H9 (cell line): ENCODE measurements around the gene FBH1. TPM values are rescaled to one million over a fixed set of nuclear protein-coding genes. Genes with fewer than 3 reads are reported as not detected.
A peak's percentile ranks its signal among the peaks of the same experiment; 100 is the strongest.

Source experiments
- DNase-seq: peaks from one replicate; pipeline ENCODE4 v3.0.0-alpha.2; 2017
- H2AFZ ChIP-seq: one replicate; pipeline ENCODE4 v1.6.1; 2013; ENCODE audit warnings: mild to moderate bottlenecking, low read length, control low read depth, moderate library complexity
- H2AK5ac ChIP-seq: 2 replicates; pipeline ENCODE4 v1.6.1; 2013; ENCODE audit warnings: low read length, control low read depth, mixed read lengths; ENCODE audit not compliant: insufficient read length
- H2BK120ac ChIP-seq: one replicate; pipeline ENCODE4 v1.6.1; 2013; ENCODE audit warnings: low read depth, mild to moderate bottlenecking, low read length, control low read depth, inconsistent platforms; ENCODE audit not compliant: poor library complexity, severe bottlenecking
- H2BK12ac ChIP-seq: 2 replicates; pipeline ENCODE4 v1.6.1; 2013; ENCODE audit warnings: low read length, control low read depth, mixed read lengths, low read depth; ENCODE audit not compliant: insufficient read length
- H2BK15ac ChIP-seq: 2 replicates; pipeline ENCODE4 v1.6.1; 2013; ENCODE audit warnings: low read depth, low read length, control low read depth
- H2BK20ac ChIP-seq: one replicate; pipeline ENCODE4 v1.6.1; 2013; ENCODE audit warnings: low read depth, mild to moderate bottlenecking, low read length, control low read depth, inconsistent platforms; ENCODE audit not compliant: poor library complexity, severe bottlenecking
- H2BK5ac ChIP-seq: 2 replicates; pipeline ENCODE4 v1.6.1; 2013; ENCODE audit warnings: low read length, control low read depth, mixed read lengths; ENCODE audit not compliant: insufficient read length
- H3K14ac ChIP-seq: 2 replicates; pipeline ENCODE4 v1.6.1; 2013; ENCODE audit warnings: low read length, control low read depth; ENCODE audit not compliant: insufficient read depth
- H3K18ac ChIP-seq: 2 replicates; pipeline ENCODE4 v1.6.1; 2013; ENCODE audit warnings: low read depth, mild to moderate bottlenecking, mixed read lengths, low read length, control low read depth; ENCODE audit not compliant: insufficient read length
- H3K23ac ChIP-seq: 2 replicates; pipeline ENCODE4 v1.6.1; 2013; ENCODE audit warnings: low read length, control low read depth, mixed read lengths, low read depth; ENCODE audit not compliant: insufficient read length
- H3K23me2 ChIP-seq: 2 replicates; pipeline ENCODE4 v1.6.1; 2013; ENCODE audit warnings: low read depth, mild to moderate bottlenecking, mixed read lengths, low read length, control low read depth; ENCODE audit not compliant: insufficient read length, poor library complexity, severe bottlenecking
- H3K27ac ChIP-seq: 2 replicates; pipeline ENCODE4 v1.5.1; 2013; ENCODE audit warnings: low read length, control low read depth, mixed read lengths, low read depth; ENCODE audit not compliant: insufficient read length
- H3K27me3 ChIP-seq: 2 replicates; pipeline ENCODE4 v1.6.1; 2013; ENCODE audit warnings: low read length, control low read depth, inconsistent platforms; ENCODE audit not compliant: insufficient read depth
- H3K4ac ChIP-seq: 2 replicates; pipeline ENCODE4 v1.6.1; 2013; ENCODE audit warnings: low read depth, mild to moderate bottlenecking, control low read depth, inconsistent platforms, low read length, moderate library complexity
- H3K4me1 ChIP-seq: 2 replicates; pipeline ENCODE4 v1.6.1; 2013; ENCODE audit warnings: low read length, control low read depth, inconsistent platforms; ENCODE audit not compliant: insufficient read depth
- H3K4me2 ChIP-seq: 2 replicates; pipeline ENCODE4 v1.6.1; 2013; ENCODE audit warnings: low read length, control low read depth, mixed read lengths; ENCODE audit not compliant: insufficient read length, insufficient read depth
- H3K56ac ChIP-seq: 2 replicates; pipeline ENCODE4 v1.6.1; 2013; ENCODE audit warnings: low read depth, mild to moderate bottlenecking, mixed read lengths, low read length, control low read depth; ENCODE audit not compliant: insufficient read length
- H3K79me1 ChIP-seq: 2 replicates; pipeline ENCODE4 v1.6.1; 2013; ENCODE audit warnings: low read depth, mild to moderate bottlenecking, moderate library complexity, low read length, control low read depth, inconsistent platforms; ENCODE audit not compliant: insufficient read depth, poor library complexity, severe bottlenecking
- H3K79me2 ChIP-seq: 2 replicates; pipeline ENCODE4 v1.6.1; 2013; ENCODE audit warnings: low read length, control low read depth, inconsistent platforms; ENCODE audit not compliant: insufficient read depth
- H3K9ac ChIP-seq: 2 replicates; pipeline ENCODE4 v1.6.1; 2013; ENCODE audit warnings: low read length, control low read depth, mixed read lengths; ENCODE audit not compliant: insufficient read length; ENCODE audit errors: extremely low read depth
- H3K9me3 ChIP-seq: one replicate; pipeline ENCODE4 v1.6.1; 2013; ENCODE audit warnings: low read depth, low read length, inconsistent platforms; ENCODE audit not compliant: control insufficient read depth
- H3T11ph ChIP-seq: one replicate; pipeline ENCODE4 v1.6.1; 2013; ENCODE audit warnings: mild to moderate bottlenecking, low read length, control low read depth, inconsistent platforms
- H4K20me1 ChIP-seq: one replicate; pipeline ENCODE4 v1.6.1; 2013; ENCODE audit not compliant: control insufficient read depth, insufficient read length, insufficient read depth
- H4K5ac ChIP-seq: 2 replicates; pipeline ENCODE4 v1.6.1; 2013; ENCODE audit warnings: low read depth, mild to moderate bottlenecking, mixed read lengths, low read length, control low read depth; ENCODE audit not compliant: insufficient read length
- H4K8ac ChIP-seq: replicated peaks from 2 replicates; pipeline ENCODE4 v1.6.1; 2013; ENCODE audit warnings: low read length, control low read depth, mixed read lengths, low read depth; ENCODE audit not compliant: insufficient read length
- H4K91ac ChIP-seq: 2 replicates; pipeline ENCODE4 v1.6.1; 2013; ENCODE audit warnings: low read depth, mild to moderate bottlenecking, moderate library complexity, mixed read lengths, low read length, control low read depth; ENCODE audit not compliant: insufficient read length
- H3K27ac Mint-ChIP-seq, 3 experiments: 2 replicates in 2 of 3; 3 replicates in 1 of 3; pipeline ENCODE4 v1.8.0; 2020 to 2021; ENCODE audit warnings: mixed read lengths in 3 of 3, mild to moderate bottlenecking in 1 of 3, moderate library complexity in 1 of 3
- H3K27me3 Mint-ChIP-seq: 2 replicates; pipeline ENCODE4 v1.8.0; 2021; ENCODE audit warnings: low read depth, mild to moderate bottlenecking, moderate library complexity, mixed read lengths
- H3K36me3 Mint-ChIP-seq, 3 experiments: 2 replicates in 2 of 3; 3 replicates in 1 of 3; pipeline ENCODE4 v1.8.0; 2020 to 2021; ENCODE audit warnings: low read depth in 3 of 3, mixed read lengths in 3 of 3; ENCODE audit not compliant: insufficient read depth in 1 of 3
- H3K4me1 Mint-ChIP-seq, 2 experiments: 2 replicates each; pipeline ENCODE4 v1.8.0; 2020; ENCODE audit warnings: mixed read lengths in 2 of 2
- H3K4me3 Mint-ChIP-seq, 2 experiments: 2 replicates in 1 of 2; 3 replicates in 1 of 2; pipeline ENCODE4 v1.8.0; 2020 to 2021; ENCODE audit warnings: mild to moderate bottlenecking in 2 of 2, mixed read lengths in 2 of 2, moderate library complexity in 1 of 2
- H3K9me3 Mint-ChIP-seq, 2 experiments: 2 replicates in 1 of 2; 3 replicates in 1 of 2; pipeline ENCODE4 v1.8.0; 2020; ENCODE audit warnings: mild to moderate bottlenecking in 2 of 2, mixed read lengths in 2 of 2, moderate library complexity in 1 of 2
- WGBS: extraction: QIAGEN DNeasy Blood & Tissue Kit; methylation state at CpG from one replicate; pipeline ENCODE4 v1.1.7; 2013; ENCODE audit warnings: missing lambda C conversion rate, low lambda C conversion rate, mixed read lengths; ENCODE audit not compliant: insufficient read length; ENCODE audit errors: extremely low coverage; 5-methylcytosine and 5-hydroxymethylcytosine counted together
- total RNA-seq: library from RNA; stranded (reverse); gene quantifications from 2 replicates; pipeline ENCODE4 v1.2.1, GENCODE V29; 2021
- TF ChIP-seq, protein P1 (sequence below): fragments of 200-600 bp; sonication (generic); conservative IDR thresholded peaks from 3 replicates; pipeline ENCODE4 v1.8.0; 2021; ENCODE audit warnings: antibody characterized with exemption, mild to moderate bottlenecking

FBH1 gene
- total RNA-seq, 1 experiment from 2014 or later = 52.2 TPM

DNA sequence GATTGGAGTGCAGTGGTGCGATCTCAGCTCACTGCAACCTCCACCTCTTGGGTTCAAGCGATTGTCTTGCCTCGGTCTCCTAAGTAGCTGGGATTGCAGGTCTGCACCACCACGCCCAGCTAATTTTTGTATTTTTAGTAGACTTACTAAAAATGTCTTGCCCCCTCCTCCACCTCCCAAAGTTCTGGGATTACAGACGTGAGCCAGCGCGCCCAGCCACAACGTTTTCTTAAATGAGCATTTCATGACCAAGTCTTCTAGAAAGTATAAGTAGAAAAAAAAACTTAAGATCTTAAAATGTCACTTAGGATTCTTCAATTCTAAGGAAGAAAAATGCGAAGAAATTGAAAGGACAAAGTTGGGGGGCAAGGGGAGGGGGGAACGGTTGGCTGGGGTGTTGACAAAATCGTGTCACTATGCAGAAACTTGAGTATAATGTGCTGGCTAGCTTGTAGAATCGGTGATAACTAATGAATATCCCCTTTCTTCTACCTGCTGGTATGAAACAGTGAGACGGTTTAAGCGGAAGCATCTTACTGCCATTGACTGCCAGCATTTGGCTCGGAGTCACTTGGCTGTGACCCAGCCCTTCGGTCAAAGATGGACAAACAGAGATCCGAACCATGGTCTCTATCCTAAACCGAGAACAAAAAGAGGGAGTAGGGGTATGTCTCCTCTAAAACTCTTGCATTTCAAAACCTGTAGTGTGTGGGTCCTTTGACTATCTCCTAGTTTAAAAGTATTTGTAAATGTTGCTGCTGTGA, 12.7 kb downstream of the FBH1 start:
- no peaks in the 10 kb centered on the region for H4K20me1 ChIP-seq
- no peak overlapping the region for H3K4me3 Mint-ChIP-seq
- no peak overlapping the region for H3T11ph ChIP-seq
- no peak overlapping the region for H3K23ac ChIP-seq
- no peak overlapping the region for H2AK5ac ChIP-seq
- H3K18ac ChIP-seq = no peak overlapping the region
- H2BK20ac ChIP-seq = no peak overlapping the region
- H3K27me3 ChIP-seq = no peaks in the 10 kb centered on the region
- H3K27me3 Mint-ChIP-seq = no peaks in the 10 kb centered on the region
- no peak for DNase-seq
- no peak overlapping the region for H3K4me2 ChIP-seq
- no peak overlapping the region for H2AFZ ChIP-seq
- no peaks in the 10 kb centered on the region for H3K9me3 Mint-ChIP-seq
- no peak overlapping the region for H3K56ac ChIP-seq
- H2BK15ac ChIP-seq = no peak overlapping the region
- H4K91ac ChIP-seq = no peak overlapping the region
- peaks cover 3% of the 10 kb centered on the region; the same call in 1 of the 2 replicates for H3K79me2 ChIP-seq
- no peak overlapping the region for H3K9ac ChIP-seq
- H3K27ac Mint-ChIP-seq = peak overlapping the region in 2 of 3 experiments; percentile 84 to 88; a peak in 3 of 7 replicates
- H3K9me3 ChIP-seq = no peaks in the 10 kb centered on the region
- H4K5ac ChIP-seq = no peak overlapping the region
- no peaks in the 10 kb centered on the region for H3K4me1 Mint-ChIP-seq
- no peak overlapping the region for H4K8ac ChIP-seq
- no peaks in the 10 kb centered on the region for H3K79me1 ChIP-seq
- H2BK5ac ChIP-seq = no peak overlapping the region
- H3K36me3 Mint-ChIP-seq = peaks cover 16 to 38% (median 30%) of the 10 kb centered on the region in 3 experiments; a peak in 6 of 7 replicates
- H3K23me2 ChIP-seq = no peaks in the 10 kb centered on the region
- H3K14ac ChIP-seq = no peak overlapping the region
- no CpG with 5 or more reads among the region's 18 CpGs for WGBS
- H3K4me1 ChIP-seq = no peaks in the 10 kb centered on the region
- no peak overlapping the region for H2BK12ac ChIP-seq
- H2BK120ac ChIP-seq = no peak overlapping the region
- TF ChIP-seq, protein P1, sequence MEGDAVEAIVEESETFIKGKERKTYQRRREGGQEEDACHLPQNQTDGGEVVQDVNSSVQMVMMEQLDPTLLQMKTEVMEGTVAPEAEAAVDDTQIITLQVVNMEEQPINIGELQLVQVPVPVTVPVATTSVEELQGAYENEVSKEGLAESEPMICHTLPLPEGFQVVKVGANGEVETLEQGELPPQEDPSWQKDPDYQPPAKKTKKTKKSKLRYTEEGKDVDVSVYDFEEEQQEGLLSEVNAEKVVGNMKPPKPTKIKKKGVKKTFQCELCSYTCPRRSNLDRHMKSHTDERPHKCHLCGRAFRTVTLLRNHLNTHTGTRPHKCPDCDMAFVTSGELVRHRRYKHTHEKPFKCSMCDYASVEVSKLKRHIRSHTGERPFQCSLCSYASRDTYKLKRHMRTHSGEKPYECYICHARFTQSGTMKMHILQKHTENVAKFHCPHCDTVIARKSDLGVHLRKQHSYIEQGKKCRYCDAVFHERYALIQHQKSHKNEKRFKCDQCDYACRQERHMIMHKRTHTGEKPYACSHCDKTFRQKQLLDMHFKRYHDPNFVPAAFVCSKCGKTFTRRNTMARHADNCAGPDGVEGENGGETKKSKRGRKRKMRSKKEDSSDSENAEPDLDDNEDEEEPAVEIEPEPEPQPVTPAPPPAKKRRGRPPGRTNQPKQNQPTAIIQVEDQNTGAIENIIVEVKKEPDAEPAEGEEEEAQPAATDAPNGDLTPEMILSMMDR = no peak
- no peak overlapping the region for H3K4ac ChIP-seq
- H3K27ac ChIP-seq = no peak overlapping the region
